Osteocyte (in vitro differentiated cells): ENCODE measurements around the gene EMCN. TPM values are rescaled to one million over a fixed set of nuclear protein-coding genes. Genes with fewer than 3 reads are reported as not detected.

Experiments used
- DNase-seq: peaks from one replicate; pipeline ENCODE4 v3.0.0; 2021; ENCODE audit warnings: mixed read lengths; ENCODE audit not compliant: unreplicated experiment; ENCODE audit errors: extremely low spot score
- H3K27ac Mint-ChIP-seq: one replicate; pipeline ENCODE4 v1.8.0; 2021; ENCODE audit warnings: mild to moderate bottlenecking, mixed read lengths; ENCODE audit not compliant: unreplicated experiment
- H3K27me3 Mint-ChIP-seq: one replicate; pipeline ENCODE4 v1.8.0; 2021; ENCODE audit warnings: mixed read lengths; ENCODE audit not compliant: unreplicated experiment
- H3K36me3 Mint-ChIP-seq: one replicate; pipeline ENCODE4 v1.8.0; 2021; ENCODE audit warnings: mixed read lengths; ENCODE audit not compliant: unreplicated experiment
- H3K4me1 Mint-ChIP-seq: one replicate; pipeline ENCODE4 v1.8.0; 2021; ENCODE audit warnings: mixed read lengths; ENCODE audit not compliant: unreplicated experiment
- H3K4me3 Mint-ChIP-seq: one replicate; pipeline ENCODE4 v1.8.0; 2021; ENCODE audit warnings: mild to moderate bottlenecking, moderate library complexity, mixed read lengths; ENCODE audit not compliant: unreplicated experiment
- H3K9me3 Mint-ChIP-seq: one replicate; pipeline ENCODE4 v1.8.0; 2021; ENCODE audit warnings: mixed read lengths; ENCODE audit not compliant: unreplicated experiment
- CTCF ChIP-seq: fragments of 200-600 bp; sonication (generic); IDR thresholded peaks from 2 replicates; pipeline ENCODE4 v1.5.0; 2021; ENCODE audit warnings: antibody characterized with exemption, mild to moderate bottlenecking, moderate library complexity
- total RNA-seq: library from RNA; stranded (reverse); gene quantifications from 2 replicates; pipeline ENCODE4 v1.2.1, GENCODE V29; 2021

EMCN gene
- total RNA-seq, 1 donor from 2014 or later: 4.1 TPM

GRCh38 chr4:100379583-100380105, 138.2 kb downstream of the EMCN start:
- peaks cover 2% of the 10 kb centered on the region for H3K36me3 Mint-ChIP-seq
- DNase-seq: no peak
- TF ChIP-seq CTCF: no peak
- H3K27ac Mint-ChIP-seq: no peak overlapping the region
- peaks cover 18% of the 10 kb centered on the region for H3K27me3 Mint-ChIP-seq
- peaks cover 6% of the 10 kb centered on the region for H3K9me3 Mint-ChIP-seq
- no peak overlapping the region for H3K4me3 Mint-ChIP-seq
- no peaks in the 10 kb centered on the region for H3K4me1 Mint-ChIP-seq

- Mint-ChIP-seq H3K4me1 (peaks cover 10% of the 10 kb centered on the region), H3K4me3 (no peak overlapping the region), H3K36me3 (peaks cover 2% of the 10 kb centered on the region), H3K27me3 (peaks cover 1% of the 10 kb centered on the region), H3K9me3 (peaks cover 13% of the 10 kb centered on the region), H3K27ac (no peak overlapping the region)
- DNase-seq: no peak
- peak; percentile 47 for TF ChIP-seq CTCF
Observed at GRCh38 chr4:100372432-100372831, 145.4 kb downstream of the EMCN start.

GRCh38 chr4:100369871-100370270, 148.0 kb downstream of the EMCN start:
- no peak overlapping the region for H3K4me3 Mint-ChIP-seq
- no peak for TF ChIP-seq CTCF
- no peaks in the 10 kb centered on the region for H3K27me3 Mint-ChIP-seq
- no peak for DNase-seq
- H3K9me3 Mint-ChIP-seq: peaks cover 7% of the 10 kb centered on the region
- peaks cover 29% of the 10 kb centered on the region for H3K4me1 Mint-ChIP-seq
- H3K27ac Mint-ChIP-seq: no peak overlapping the region
- no peaks in the 10 kb centered on the region for H3K36me3 Mint-ChIP-seq

GRCh38 chr4:100367451-100367850, 150.4 kb downstream of the EMCN start:
- H3K27ac Mint-ChIP-seq: peak overlapping the region; percentile 58
- TF ChIP-seq CTCF: no peak
- no peaks in the 10 kb centered on the region for H3K27me3 Mint-ChIP-seq
- H3K9me3 Mint-ChIP-seq: peaks cover 7% of the 10 kb centered on the region
- no peaks in the 10 kb centered on the region for H3K36me3 Mint-ChIP-seq
- H3K4me3 Mint-ChIP-seq: no peak overlapping the region
- H3K4me1 Mint-ChIP-seq: peaks cover 31% of the 10 kb centered on the region
- no peak for DNase-seq

GRCh38 chr4:100366213-100366612, 151.6 kb downstream of the EMCN start:
- no peaks in the 10 kb centered on the region for H3K36me3 Mint-ChIP-seq
- H3K9me3 Mint-ChIP-seq: peaks cover 7% of the 10 kb centered on the region
- no peak overlapping the region for H3K4me3 Mint-ChIP-seq
- peaks cover 34% of the 10 kb centered on the region for H3K4me1 Mint-ChIP-seq
- peak overlapping the region; percentile 28 for H3K27ac Mint-ChIP-seq
- no peak for TF ChIP-seq CTCF
- no peaks in the 10 kb centered on the region for H3K27me3 Mint-ChIP-seq
- DNase-seq: no peak
